Astrocyte (in vitro differentiated cells and primary cell): ENCODE results near the gene TLL2.

Experiments
- CTCF ChIP-seq: IDR thresholded peaks from 2 replicates; pipeline ENCODE4 v1.5.1; 2011; ENCODE audit warnings: low read depth, mild to moderate bottlenecking, inconsistent platforms, low read length, moderate library complexity; ENCODE audit not compliant: insufficient read depth
- EZH2 ChIP-seq: IDR thresholded peaks from 2 replicates; pipeline ENCODE4 v1.6.1; 2012; ENCODE audit warnings: mild to moderate bottlenecking, low read length, inconsistent platforms; ENCODE audit not compliant: insufficient read depth

- TF ChIP-seq CTCF: no peak
- TF ChIP-seq EZH2: no peak
Observed at GRCh38 chr10:96496281-96496925, 17.3 kb downstream of the TLL2 start.
